OCI-LY1 (cell line): Measurements from ENCODE around the gene G2E3.

Experiments
- CTCF ChIP-seq: fragments of 200-600 bp; sonication (generic), shearing (Covaris generic); IDR thresholded peaks from 2 replicates; pipeline ENCODE4 v1.5.1; 2017; ENCODE audit warnings: mild to moderate bottlenecking, antibody characterized with exemption, low read length, moderate library complexity, mixed read lengths
- EZH2 ChIP-seq: fragments of 200-600 bp; sonication (generic), shearing (Covaris generic); IDR thresholded peaks from 2 replicates; pipeline ENCODE4 v1.8.0; 2017; ENCODE audit warnings: borderline replicate concordance, mixed run types, mild to moderate bottlenecking, antibody characterized with exemption, low read length, moderate library complexity, mixed read lengths

DNA sequence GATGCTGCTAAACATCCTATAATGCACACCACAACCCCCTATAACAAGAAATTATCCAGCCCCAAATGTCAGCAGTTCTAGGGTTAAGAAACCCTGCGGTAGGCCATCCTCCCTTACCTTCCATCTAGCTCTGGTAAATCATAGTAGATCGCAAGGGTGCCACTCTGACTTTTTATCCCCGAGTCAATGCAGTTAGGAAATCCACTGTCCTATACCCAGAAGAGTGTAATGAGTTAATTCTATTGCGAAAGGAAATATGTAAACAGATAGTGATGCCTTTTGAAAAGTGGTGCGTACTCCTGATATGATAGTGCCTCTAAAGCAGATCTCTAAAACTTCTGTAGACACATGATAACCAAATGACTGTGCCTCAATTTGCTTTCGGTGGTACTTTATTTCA lies 93.0 kb downstream of the G2E3 start:
- TF ChIP-seq CTCF (no peak), EZH2 (no peak)
